Measurements from ENCODE around the gene PIK3C2G.

The PIK3C2G gene

DNA sequence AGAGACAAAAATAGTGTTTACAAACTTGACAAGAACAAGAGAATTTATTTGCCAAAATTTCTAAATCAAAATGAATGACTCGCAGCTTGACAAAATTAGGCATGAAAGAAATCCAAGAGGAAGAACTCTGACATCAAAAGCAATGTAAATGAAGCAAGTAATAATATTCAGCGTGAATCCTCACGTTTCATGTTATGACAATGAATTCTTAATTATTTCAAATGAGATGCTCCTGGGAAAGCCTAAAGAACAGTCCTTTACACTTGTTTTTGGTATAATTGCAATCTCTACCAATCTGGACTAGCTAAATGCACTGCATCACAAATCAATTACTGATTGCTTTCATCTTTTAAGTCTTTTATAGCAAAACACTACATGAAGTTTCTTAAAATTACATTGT is 29.1 kb downstream of the PIK3C2G start:
- H3K4me3 ChIP-seq (ENCODE audit: low read depth, low read length) = no peak overlapping the region
- no peak for TF ChIP-seq CTCF (IDR thresholded peaks at IDR 0.05; ENCODE audit: control insufficient read depth, extremely low read depth, insufficient read depth)
- DNase-seq (ENCODE audit: low read depth) = no peak

DNA sequence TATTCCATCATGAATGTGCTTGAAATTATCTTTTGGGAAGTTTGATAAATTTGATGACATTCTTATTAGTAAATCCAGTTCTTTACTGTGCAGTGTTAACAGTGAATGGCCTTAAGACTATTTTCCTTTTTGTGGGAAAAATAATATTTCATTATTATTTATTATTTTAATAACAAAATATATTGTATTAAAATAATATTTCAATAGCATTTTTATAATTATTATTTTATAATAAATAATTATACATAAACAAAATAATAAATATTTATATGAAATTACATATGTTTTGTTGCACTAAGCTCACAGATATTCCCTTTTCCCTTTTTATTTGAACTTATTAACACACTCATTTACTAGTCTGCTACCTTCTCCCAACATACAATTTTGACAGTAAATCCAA is 33.6 kb downstream of the PIK3C2G start:
- no peak for DNase-seq (ENCODE audit: low read depth)
- no peak for TF ChIP-seq CTCF (IDR thresholded peaks at IDR 0.05; ENCODE audit: control insufficient read depth, extremely low read depth, insufficient read depth)
- H3K4me3 ChIP-seq (ENCODE audit: low read depth, low read length) = no peak overlapping the region

DNA sequence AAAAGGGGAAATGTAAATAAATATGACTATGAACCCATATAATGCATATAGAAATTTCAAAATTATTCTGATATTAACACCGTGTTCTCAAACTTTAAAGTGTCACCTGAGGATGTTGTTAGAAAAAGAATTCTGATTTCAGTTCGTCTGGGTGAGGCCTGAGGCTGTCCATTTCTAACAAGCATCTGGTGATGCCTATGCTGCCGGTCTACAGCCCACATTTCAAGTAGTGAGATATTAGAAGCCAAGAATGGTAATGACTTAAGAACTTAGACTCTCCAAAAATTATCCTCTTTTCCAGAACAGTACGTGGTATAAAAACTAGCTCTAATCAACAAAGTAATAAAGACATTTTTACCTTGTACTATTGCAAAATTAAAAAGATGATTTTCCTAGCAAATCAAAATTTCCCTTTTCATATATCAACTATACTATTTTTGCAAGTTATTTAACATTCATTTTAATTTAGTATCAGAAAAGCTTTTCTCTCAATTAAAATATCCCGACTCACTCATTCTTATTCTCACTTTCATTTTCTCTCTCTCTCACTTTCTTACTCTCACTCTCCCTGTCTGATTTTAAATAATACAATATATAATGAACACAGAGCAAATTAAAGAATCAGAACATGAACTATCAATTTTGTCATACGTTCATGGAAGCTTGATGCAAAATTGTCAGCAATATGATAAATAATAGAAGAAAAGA is 35.0 kb downstream of the PIK3C2G start:
- DNase-seq (ENCODE audit: low read depth) = no peak
- no peak for TF ChIP-seq CTCF (IDR thresholded peaks at IDR 0.05; ENCODE audit: control insufficient read depth, extremely low read depth, insufficient read depth)
- no peak overlapping the region for H3K4me3 ChIP-seq (ENCODE audit: low read depth, low read length)

GRCh38 chr12:18296909-18297280 is 35.6 kb downstream of the PIK3C2G start:
- no peak overlapping the region for H3K4me3 ChIP-seq (ENCODE audit: low read depth, low read length)
- TF ChIP-seq CTCF (IDR thresholded peaks at IDR 0.05; ENCODE audit: control insufficient read depth, extremely low read depth, insufficient read depth) = no peak
- DNase-seq (ENCODE audit: low read depth) = no peak

GRCh38 chr12:18297902-18298301 is 36.6 kb downstream of the PIK3C2G start:
- DNase-seq (ENCODE audit: low read depth) = no peak
- no peak overlapping the region for H3K4me3 ChIP-seq (ENCODE audit: low read depth, low read length)
- no peak for TF ChIP-seq CTCF (IDR thresholded peaks at IDR 0.05; ENCODE audit: control insufficient read depth, extremely low read depth, insufficient read depth)

GRCh38 chr12:18302809-18303430 is 41.6 kb downstream of the PIK3C2G start:
- no peak for DNase-seq (ENCODE audit: low read depth)

More at GRCh38 chr12:18302809-18303430, 41.6 kb downstream of the PIK3C2G start:
- H3K4me3 ChIP-seq (ENCODE audit: low read depth, low read length) = no peak overlapping the region
- TF ChIP-seq CTCF (IDR thresholded peaks at IDR 0.05; ENCODE audit: control insufficient read depth, extremely low read depth, insufficient read depth) = no peak

Data from LNCaP clone FGC (cell line).